GM12891 (cell line): Measurements from ENCODE around the gene PTPRJ.

Experiments
- POLR2A ChIP-seq: IDR thresholded peaks from 2 replicates; pipeline ENCODE4 v1.6.1; 2011; ENCODE audit warnings: low read depth, low read length, control low read depth
- POLR2AphosphoS5 ChIP-seq: IDR thresholded peaks from 2 replicates; pipeline ENCODE4 v1.6.1; 2011; ENCODE audit warnings: low read depth, low read length, control low read depth
- SPI1 ChIP-seq: IDR thresholded peaks from 2 replicates; pipeline ENCODE4 v1.6.1; 2011; ENCODE audit warnings: low read depth, low read length, control low read depth
- TAF1 ChIP-seq: IDR thresholded peaks from 2 replicates; pipeline ENCODE4 v1.6.1; 2011; ENCODE audit warnings: low read depth, low read length, control low read depth

DNA sequence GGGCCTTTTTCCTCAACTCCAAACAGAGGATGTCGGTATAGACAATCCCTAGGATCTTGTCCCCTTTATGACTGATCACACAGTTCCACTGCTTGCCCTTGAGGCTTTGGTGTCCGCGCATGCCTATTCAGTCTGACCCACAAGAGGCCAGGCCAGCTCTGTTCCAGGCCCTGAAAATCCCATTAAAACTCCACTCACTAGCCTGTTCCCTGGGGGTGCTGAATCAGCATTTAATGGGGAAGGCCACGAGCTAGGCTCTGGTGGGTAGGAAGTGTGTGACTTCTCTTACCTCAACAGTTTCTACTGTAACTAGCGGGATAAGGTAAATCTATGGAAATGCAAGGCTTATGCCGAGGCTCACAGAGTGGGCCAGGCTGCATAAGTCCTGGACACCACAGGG lies 117.7 kb downstream of the PTPRJ start:
- TF ChIP-seq POLR2A, result no peak
- no peak for TF ChIP-seq TAF1
- TF ChIP-seq POLR2AphosphoS5, result no peak
- TF ChIP-seq SPI1, result no peak
